ENCODE data around the gene SLC9A7.
"Not testable (repeated sequence)": the region's sequence is repeated elsewhere in the genome, so short reads cannot be mapped to it uniquely, and the experiment has no call there.

SLC9A7 gene

GRCh38 chrX:46758956-46759644 is at the start of gene SLC9A7:
TSS of gene SLC9A7 (minus strand) at chrX:46759118. CDS start at chrX:46759029, 89 bp downstream.
- peak; percentile 79 for DNase-seq

DNA sequence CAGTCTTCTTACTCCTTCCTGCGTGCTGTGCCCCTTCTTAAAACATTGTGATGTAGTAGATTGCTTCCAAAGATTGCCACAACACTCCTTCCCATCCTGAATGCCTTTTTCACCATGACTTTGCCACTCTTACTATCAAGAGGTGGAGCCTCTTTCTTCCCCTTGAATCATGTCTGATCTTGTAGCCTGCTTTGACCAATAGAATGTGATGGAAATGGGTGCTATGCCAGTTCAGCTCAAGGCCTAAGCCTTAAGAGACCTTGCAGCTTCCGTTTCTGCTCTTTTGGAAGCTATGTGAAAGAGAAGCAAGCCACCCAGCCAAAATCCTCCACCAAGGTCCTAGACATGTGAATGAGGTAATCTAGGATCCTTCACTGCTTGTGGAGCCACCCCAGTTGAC is 46.4 kb upstream of the SLC9A7 start:
- no peak for DNase-seq

DNA sequence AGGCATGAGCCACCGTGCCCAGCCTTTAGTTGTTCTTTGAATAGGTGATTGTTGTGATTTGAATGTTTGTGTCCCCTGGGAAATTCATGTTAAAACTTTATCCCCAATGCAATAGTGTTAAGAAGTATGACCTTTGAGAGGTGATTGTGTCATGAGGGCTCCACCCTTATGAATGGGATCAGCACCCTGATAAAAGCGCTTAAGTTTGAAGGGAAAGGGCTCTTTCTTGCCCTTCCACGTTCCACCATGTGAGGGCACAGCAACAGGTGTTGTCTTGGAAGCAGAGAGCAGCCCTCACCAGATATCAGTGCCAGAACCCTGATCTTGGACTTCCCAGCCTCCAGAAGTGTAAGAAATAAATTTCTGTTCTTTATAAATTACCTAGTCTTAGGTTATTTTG is 44.2 kb upstream of the SLC9A7 start:
- peak; percentile 13 for DNase-seq

DNA sequence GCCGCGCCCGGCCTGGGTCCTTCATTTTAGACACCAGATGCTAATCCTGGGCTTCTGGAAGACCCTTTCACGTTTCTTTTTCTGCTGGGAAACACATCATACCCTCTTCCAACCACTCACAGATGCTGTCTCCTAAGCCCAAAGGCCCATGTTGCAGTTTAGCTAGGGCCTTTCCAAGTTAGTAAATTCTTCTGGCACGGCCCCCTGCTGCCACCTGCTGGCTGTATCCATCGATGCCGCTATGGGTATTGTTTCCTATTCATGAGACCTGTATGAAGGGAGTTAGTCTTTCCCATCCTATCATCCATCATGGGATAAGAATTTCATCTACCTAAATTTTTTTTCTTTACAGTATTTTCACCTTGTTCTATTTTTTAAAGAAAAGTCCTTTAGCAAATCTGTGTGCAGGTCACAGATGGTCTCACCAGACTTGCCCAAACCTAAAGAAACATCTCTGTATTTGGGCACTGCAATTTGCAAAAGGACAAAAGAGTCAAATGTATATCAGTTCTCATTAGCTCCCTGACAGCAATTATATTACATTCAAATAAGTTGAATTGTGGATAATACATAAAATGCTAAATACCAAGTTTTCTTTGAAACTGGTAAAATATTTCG is 37.8 kb upstream of the SLC9A7 start:
- peak; percentile 59 for DNase-seq

DNA sequence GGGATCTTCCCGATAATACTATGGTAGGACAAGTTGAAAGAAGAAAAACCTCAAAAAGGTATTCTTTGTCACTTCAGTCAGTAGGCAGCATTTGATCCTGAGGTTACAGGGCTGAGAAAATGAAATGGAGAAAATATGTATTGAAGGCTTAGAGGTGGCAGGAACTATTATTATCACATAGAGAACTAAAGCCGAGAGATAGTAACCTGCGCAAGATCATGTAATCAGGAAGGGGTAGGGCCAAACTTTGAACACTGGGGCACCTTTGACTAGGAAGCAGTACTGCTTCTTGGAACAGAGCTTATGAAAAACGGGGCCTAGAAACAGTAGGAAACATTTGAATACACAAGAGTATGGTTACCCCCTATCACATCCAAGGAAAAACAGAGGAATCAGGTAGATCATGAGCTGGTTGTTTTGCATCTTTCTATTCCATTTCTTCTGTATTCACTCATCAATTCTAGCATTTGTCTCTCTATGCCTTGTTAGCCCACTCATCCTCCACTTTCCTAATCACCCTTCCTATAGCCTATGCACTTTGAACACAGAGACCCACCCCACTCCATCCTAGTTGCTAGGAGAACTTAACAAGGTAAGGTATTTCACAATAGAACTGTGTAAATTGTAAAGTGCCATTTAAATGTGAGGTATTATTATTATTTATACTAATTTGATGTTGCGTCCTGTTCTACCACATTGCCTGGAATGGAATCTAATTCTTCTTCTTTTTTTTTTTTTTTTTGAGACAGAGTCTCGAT is 34.6 kb upstream of the SLC9A7 start:
- DNase-seq = no peak

DNA sequence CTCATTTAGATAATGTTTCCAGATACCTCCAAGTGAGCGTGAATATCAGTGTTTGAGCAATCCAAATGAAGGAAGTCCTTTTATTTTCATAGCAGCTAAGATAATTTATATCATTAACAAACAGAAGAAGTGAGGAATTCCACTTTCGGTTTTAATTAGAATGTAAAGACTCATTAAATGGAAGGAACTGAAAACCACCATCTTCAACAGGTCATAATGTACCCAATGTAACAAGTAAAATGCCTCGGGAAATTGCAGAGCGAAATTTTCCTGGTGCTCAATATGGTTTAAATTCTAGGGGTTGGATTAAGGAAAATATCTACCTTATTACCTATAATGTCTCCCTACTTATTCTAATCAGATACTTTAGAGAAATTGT is 33.9 kb upstream of the SLC9A7 start:
- no peak for DNase-seq

GRCh38 chrX:46791927-46792809 is 33.2 kb upstream of the SLC9A7 start:
- no peak for DNase-seq

- DNase-seq = no peak
These were observed 30.0 kb upstream of the SLC9A7 start for GRCh38 chrX:46788902-46789301.

DNA sequence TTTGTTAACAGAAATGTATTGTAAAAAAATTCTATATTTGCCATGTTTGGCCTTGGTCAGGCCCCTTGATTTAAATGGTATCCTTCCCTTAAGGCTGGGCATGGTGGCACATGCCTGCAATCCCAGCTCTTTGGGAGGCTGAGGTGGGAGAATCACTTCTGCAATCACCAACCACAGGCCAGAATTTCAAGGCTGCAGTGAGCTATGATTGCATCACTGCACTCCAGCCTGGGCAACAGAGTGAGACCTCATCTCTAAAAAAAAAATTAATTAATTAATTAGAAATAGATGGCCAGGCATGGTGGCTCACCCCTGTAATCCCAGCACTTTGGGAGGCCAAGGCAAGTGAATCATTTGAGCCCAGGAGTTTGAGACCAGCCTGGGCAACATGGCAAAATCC is 25.5 kb upstream of the SLC9A7 start:
- not testable (repeated sequence) for DNase-seq

DNA sequence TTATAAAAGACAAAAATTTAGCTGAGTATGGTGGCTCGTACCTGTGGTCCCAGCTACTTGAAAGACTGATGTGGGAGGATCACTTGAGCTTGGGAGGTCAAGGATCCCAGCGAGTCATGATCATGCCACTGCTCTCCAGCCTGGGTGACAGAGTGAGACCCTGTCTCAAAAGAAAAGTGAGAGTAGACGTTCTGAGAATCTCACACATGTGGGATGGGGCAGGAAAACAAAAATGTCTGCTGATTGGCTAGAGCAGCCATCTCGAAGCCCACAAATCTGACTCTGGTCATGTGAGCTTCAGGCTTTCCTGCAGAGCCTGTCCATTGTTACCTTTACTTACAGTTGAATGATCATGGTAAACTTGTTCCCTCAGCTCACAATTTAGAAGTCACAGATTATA is 23.1 kb upstream of the SLC9A7 start:
- DNase-seq = no peak

- DNase-seq = no peak
These were observed 19.3 kb upstream of the SLC9A7 start for GRCh38 chrX:46777971-46778810.

GRCh38 chrX:46770817-46771163 is 11.9 kb upstream of the SLC9A7 start:
- no peak for DNase-seq

GRCh38 chrX:46770000-46770816 is 11.3 kb upstream of the SLC9A7 start:
- DNase-seq = no peak

DNA sequence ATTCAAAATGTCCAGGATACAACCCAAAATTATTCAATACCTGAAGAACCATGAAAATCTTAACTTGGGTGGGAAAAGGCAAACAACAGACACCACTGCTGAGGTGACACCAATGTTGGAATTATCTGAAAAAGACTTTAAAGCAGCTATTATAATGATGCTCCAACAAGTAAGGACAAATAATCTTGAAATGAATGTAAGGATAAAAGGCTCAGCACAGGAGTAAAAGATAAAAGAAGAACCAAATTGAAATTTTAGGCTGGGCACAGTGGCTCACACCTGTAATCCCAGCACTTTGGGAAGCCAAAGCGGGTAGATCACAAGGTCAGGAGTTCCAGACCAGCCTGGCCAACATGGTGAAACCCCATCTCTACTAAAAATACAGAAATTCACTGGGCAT is 4.0 kb upstream of the SLC9A7 start:
- DNase-seq = no peak

GRCh38 chrX:46759645-46759974 is 692 bp upstream of the SLC9A7 start:
- DNase-seq = no peak

DNA sequence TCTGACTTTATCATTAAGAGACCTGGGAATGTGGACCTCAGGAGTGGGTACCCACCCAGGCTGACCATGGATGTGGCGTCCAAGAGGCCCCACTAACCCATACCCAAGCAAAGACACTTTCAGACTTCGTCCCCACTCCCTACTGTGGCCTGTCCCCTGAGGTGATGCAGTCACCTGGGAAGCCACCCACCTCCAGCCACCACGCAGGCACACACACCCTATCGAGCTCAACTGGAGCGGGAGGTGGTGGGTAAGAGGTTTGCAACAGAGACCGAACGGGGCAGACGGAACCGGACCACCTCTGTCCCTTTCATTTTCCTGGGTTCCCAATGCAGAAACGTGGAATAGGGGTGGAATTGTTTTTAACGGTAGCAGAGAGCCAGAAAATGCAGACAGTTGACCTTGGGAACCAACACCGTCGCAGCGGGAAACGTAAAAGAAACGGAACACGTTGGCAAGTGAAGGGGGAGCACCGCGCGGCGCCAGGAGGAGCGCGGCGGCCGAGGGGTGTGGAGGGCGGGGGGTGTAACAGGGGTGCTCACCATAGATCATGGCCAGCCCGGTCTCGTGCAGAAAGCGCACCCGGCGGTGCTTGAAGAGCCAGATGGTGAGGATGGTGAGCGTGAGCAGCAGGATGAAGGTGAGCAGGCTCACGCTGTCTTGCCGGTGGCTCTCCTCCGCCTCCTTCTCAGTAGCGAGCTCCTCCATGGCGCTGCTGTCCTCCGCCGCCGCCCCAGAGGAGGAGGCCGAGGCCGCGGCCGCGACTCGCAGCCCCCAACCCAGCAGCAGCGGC is 559 bp downstream of the SLC9A7 start:
- DNase-seq = peak; percentile 18

DNA sequence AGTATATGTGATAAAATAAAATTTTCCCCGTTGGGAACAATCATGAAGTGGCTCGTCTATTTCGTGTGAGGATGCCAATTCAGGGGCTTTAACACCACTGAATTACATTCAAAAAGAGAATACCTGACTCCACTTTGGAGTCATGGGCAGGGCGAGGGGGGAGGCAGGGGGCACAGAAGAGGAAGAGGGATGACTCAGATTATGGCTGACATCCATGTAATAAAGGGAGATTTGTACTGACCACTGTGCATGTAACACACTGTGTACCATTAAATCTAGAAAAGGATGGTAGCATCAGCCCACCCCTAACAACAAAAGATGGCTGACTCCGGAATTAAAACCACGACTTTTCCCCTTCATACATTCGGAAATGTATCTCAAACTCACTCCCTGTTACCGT is 1.3 kb downstream of the SLC9A7 start:
- DNase-seq = no peak

- no peak for DNase-seq
These were observed 1.9 kb downstream of the SLC9A7 start for GRCh38 chrX:46757052-46757451.

DNA sequence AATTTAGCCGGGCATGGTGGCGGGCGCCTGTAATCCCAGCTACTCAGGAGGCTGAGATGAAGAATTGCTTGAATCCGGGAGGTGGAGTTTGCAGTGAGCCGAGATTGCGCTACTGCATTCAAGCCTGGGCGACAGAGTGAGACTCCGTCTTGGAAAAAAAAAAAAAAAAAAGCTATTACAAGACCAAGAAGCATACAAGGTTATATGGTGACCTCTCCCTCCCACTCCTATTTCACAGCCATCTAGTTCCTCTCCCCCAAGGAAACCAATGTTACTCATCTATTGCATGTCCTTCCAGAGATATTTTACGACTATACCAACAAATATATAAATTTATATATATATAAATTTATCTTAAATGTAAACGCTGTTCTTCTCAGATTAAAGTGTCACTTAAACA is 3.2 kb downstream of the SLC9A7 start:
- no peak for DNase-seq

GRCh38 chrX:46754586-46755061 is 4.3 kb downstream of the SLC9A7 start:
- DNase-seq = peak; percentile 3

DNA sequence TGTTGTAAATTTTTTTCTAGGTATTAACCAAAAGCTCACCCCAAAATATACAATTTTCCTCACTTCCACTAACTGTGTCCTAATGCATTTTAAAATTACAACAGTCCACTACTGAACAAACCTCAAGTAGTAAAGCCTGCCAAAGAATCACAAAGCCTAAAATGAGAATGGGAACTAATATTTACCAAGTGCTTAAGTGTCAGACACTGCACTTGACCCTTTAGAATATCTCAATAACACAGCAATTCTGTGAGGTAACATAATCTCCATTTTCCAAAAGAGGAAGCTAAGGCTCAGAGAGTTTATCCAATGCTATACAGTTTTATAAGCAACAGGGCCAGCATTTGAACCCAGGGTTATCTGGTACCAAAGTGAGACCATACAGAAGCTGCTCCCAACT is 4.9 kb downstream of the SLC9A7 start:
- no peak for DNase-seq

All from RPMI8226 (cell line).